ENCODE measurements around the gene FOLR2.
"Not testable (repeated sequence)": the region's sequence is repeated elsewhere in the genome, so short reads cannot be mapped to it uniquely, and the experiment has no call there.

FOLR2 gene

GRCh38 chr11:72216638-72217037 lies at the start of gene FOLR2:
Gene FOLR2 (plus strand): TSS chr11:72216794. CDS start chr11:72218585, 1,791 bp downstream.
- TF ChIP-seq CTCF (IDR thresholded peaks at IDR 0.05; ENCODE audit: low read depth, low read length, missing control alignments) = no peak
- H3K4me3 ChIP-seq (ENCODE audit: low read depth, low read length) = no peak within 1 kb of the TSS
- no peak for DNase-seq (ENCODE audit: low read depth)

- not testable (repeated sequence) for H3K4me3 ChIP-seq (ENCODE audit: low read depth, low read length); DNase-seq (ENCODE audit: low read depth)
Measured at GRCh38 chr11:72169046-72169555, 47.5 kb upstream of the FOLR2 start.

GRCh38 chr11:72169754-72170153 lies 46.8 kb upstream of the FOLR2 start:
- H3K4me3 ChIP-seq (ENCODE audit: low read depth, low read length); DNase-seq (ENCODE audit: low read depth): not testable (repeated sequence)

GRCh38 chr11:72172043-72172442 lies 44.6 kb upstream of the FOLR2 start:
- H3K4me3 ChIP-seq (ENCODE audit: low read depth, low read length); DNase-seq (ENCODE audit: low read depth): not testable (repeated sequence)

- no peak overlapping the region for H3K4me3 ChIP-seq (ENCODE audit: low read depth, low read length)
- TF ChIP-seq CTCF (IDR thresholded peaks at IDR 0.05; ENCODE audit: low read depth, low read length, missing control alignments) = no peak
- DNase-seq (ENCODE audit: low read depth) = no peak
Measured at GRCh38 chr11:72173291-72173690, 43.3 kb upstream of the FOLR2 start.

GRCh38 chr11:72174302-72175070 lies 42.1 kb upstream of the FOLR2 start:
- DNase-seq (ENCODE audit: low read depth) = no peak
- no peak overlapping the region for H3K4me3 ChIP-seq (ENCODE audit: low read depth, low read length)
- TF ChIP-seq CTCF (IDR thresholded peaks at IDR 0.05; ENCODE audit: low read depth, low read length, missing control alignments) = no peak

GRCh38 chr11:72177656-72178055 lies 38.9 kb upstream of the FOLR2 start:
- DNase-seq (ENCODE audit: low read depth) = no peak
- H3K4me3 ChIP-seq (ENCODE audit: low read depth, low read length) = no peak overlapping the region
- no peak for TF ChIP-seq CTCF (IDR thresholded peaks at IDR 0.05; ENCODE audit: low read depth, low read length, missing control alignments)

GRCh38 chr11:72179049-72179803 lies 37.4 kb upstream of the FOLR2 start:
- DNase-seq (ENCODE audit: low read depth) = no peak
- no peak overlapping the region for H3K4me3 ChIP-seq (ENCODE audit: low read depth, low read length)
- TF ChIP-seq CTCF (IDR thresholded peaks at IDR 0.05; ENCODE audit: low read depth, low read length, missing control alignments) = no peak
